CD8-positive, alpha-beta memory T cell (primary cell): ENCODE results near the gene IGF2. TPM values are rescaled to one million over a fixed set of nuclear protein-coding genes. Genes with fewer than 3 reads are reported as not detected.
"Not testable (repeated sequence)": the region's sequence is repeated elsewhere in the genome, so short reads cannot be mapped to it uniquely, and the experiment has no call there.

Source experiments
- CTCF ChIA-PET: fragments of 350-600 bp; sonication (Branson Sonifier 250); formaldehyde crosslinking; loops from one replicate; lab custom pipeline; 2021; ENCODE audit warnings: antibody characterized with exemption; lab: Charles Lee
- POLR2A ChIA-PET: fragments of 350-600 bp; sonication (Branson Sonifier 250); formaldehyde crosslinking; loops from one replicate; lab custom pipeline; 2021; ENCODE audit warnings: antibody characterized with exemption; lab: Charles Lee
- DNase-seq, 5 donors: peaks; one replicate each; pipeline versions ENCODE4 v3.0.0 to v3.0.0-alpha.2; 2020 to 2022; ENCODE audit warnings: mixed read lengths in 1 of 5
- H3K27ac ChIP-seq: one replicate; pipeline ENCODE4 v1.7.0; 2013; ENCODE audit warnings: low read depth, mild to moderate bottlenecking, low read length, moderate library complexity
- H3K27me3 ChIP-seq: 2 replicates; pipeline ENCODE4 v1.7.0; 2013; ENCODE audit warnings: low read length, mild to moderate bottlenecking; ENCODE audit not compliant: insufficient read depth, poor library complexity, severe bottlenecking
- H3K36me3 ChIP-seq: 2 replicates; pipeline ENCODE4 v1.7.0; 2013; ENCODE audit warnings: mild to moderate bottlenecking, low read length, moderate library complexity; ENCODE audit not compliant: insufficient read depth
- H3K4me1 ChIP-seq: 2 replicates; pipeline ENCODE4 v1.7.0; 2013; ENCODE audit warnings: mild to moderate bottlenecking, low read length, moderate library complexity; ENCODE audit not compliant: insufficient read depth
- H3K4me3 ChIP-seq: 2 replicates; pipeline ENCODE4 v1.7.0; 2013; ENCODE audit warnings: mild to moderate bottlenecking, low read length
- H3K9me3 ChIP-seq: 2 replicates; pipeline ENCODE4 v1.7.0; 2013; ENCODE audit warnings: mild to moderate bottlenecking, low read length
- H3K27ac Mint-ChIP-seq, 8 donors: one replicate each; pipeline ENCODE4 v1.8.0; 2020 to 2021; ENCODE audit warnings: mixed read lengths in 8 of 8, mild to moderate bottlenecking in 6 of 8, inconsistent platforms in 3 of 8, moderate library complexity in 3 of 8
- H3K27me3 Mint-ChIP-seq, 2 donors: one replicate each; pipeline ENCODE4 v1.8.0; 2020 to 2021; ENCODE audit warnings: mixed read lengths in 2 of 2, mild to moderate bottlenecking in 1 of 2, moderate library complexity in 1 of 2
- H3K36me3 Mint-ChIP-seq, 3 donors: one replicate each; pipeline ENCODE4 v1.8.0; 2020 to 2021; ENCODE audit warnings: mixed read lengths in 3 of 3, inconsistent platforms in 1 of 3, mild to moderate bottlenecking in 1 of 3
- H3K4me1 Mint-ChIP-seq, 3 donors: one replicate each; pipeline ENCODE4 v1.8.0; 2020 to 2021; ENCODE audit warnings: mixed read lengths in 3 of 3, inconsistent platforms in 1 of 3, mild to moderate bottlenecking in 1 of 3
- H3K4me3 Mint-ChIP-seq, 7 donors: one replicate each; pipeline ENCODE4 v1.8.0; 2020 to 2021; ENCODE audit warnings: mixed read lengths in 7 of 7, mild to moderate bottlenecking in 6 of 7, moderate library complexity in 4 of 7, inconsistent platforms in 2 of 7
- H3K9me3 Mint-ChIP-seq, 5 donors: one replicate each; pipeline ENCODE4 v1.8.0; 2020 to 2022; ENCODE audit warnings: mixed read lengths in 5 of 5, mild to moderate bottlenecking in 3 of 5, moderate library complexity in 2 of 5, inconsistent platforms in 1 of 5
- polyA plus RNA-seq: library from polyadenylated mRNA; unstranded; fragments of 300-500 nt; fragmentation: Illumina TruSeq; gene quantifications from one replicate; pipeline ENCODE4 v1.2.3, GENCODE V29; 2021
- total RNA-seq, 2 experiments: library from RNA; stranded (reverse); gene quantifications; one replicate each; pipeline ENCODE4 v1.2.3, GENCODE V29; 2021

IGF2 gene
- total and polyA plus RNA-seq, 3 experiments from 2014 or later, result 3.3 to 3.5 TPM; not detected in 1

- Histone ChIP-seq H3K4me3 (no peak overlapping the region), H3K4me1 (no peaks in the 10 kb centered on the region), H3K27ac (no peak overlapping the region), H3K27me3 (no peaks in the 10 kb centered on the region), H3K36me3 (no peaks in the 10 kb centered on the region), H3K9me3 (no peaks in the 10 kb centered on the region)
- ChIA-PET POLR2A (no interaction called here), CTCF (no interaction called here)
- Mint-ChIP-seq H3K9me3 (no peaks in the 10 kb centered on the region), H3K27me3 (peaks cover 0 to 7% of the 10 kb centered on the region in 2 donors), H3K36me3 (no peaks in the 10 kb centered on the region), H3K4me3 (no peak overlapping the region), H3K27ac (no peak overlapping the region), H3K4me1 (peaks cover 0 to 1% (median 0%) of the 10 kb centered on the region in 3 donors)
- no peak for DNase-seq
Observed at GRCh38 chr11:2180789-2181370, 41.7 kb upstream of the IGF2 start.

- ChIA-PET CTCF (no interaction called here), POLR2A (no interaction called here)
- Mint-ChIP-seq H3K27me3 (peaks cover 0 to 6% of the 10 kb centered on the region in 2 donors), H3K4me1 (peaks cover 0 to 1% (median 0%) of the 10 kb centered on the region in 3 donors), H3K9me3 (no peaks in the 10 kb centered on the region), H3K4me3 (no peak overlapping the region), H3K27ac (no peak overlapping the region), H3K36me3 (no peaks in the 10 kb centered on the region)
- Histone ChIP-seq H3K27me3 (no peaks in the 10 kb centered on the region), H3K4me3 (no peak overlapping the region), H3K36me3 (no peaks in the 10 kb centered on the region), H3K27ac (no peak overlapping the region), H3K9me3 (no peaks in the 10 kb centered on the region), H3K4me1 (no peaks in the 10 kb centered on the region)
- DNase-seq, result no peak
Observed at GRCh38 chr11:2180347-2180746, 41.2 kb upstream of the IGF2 start.

- H3K36me3 ChIP-seq, result no peaks in the 10 kb centered on the region
- H3K9me3 ChIP-seq, result no peaks in the 10 kb centered on the region
- no peaks in the 10 kb centered on the region for H3K27me3 Mint-ChIP-seq
- H3K27ac Mint-ChIP-seq, result no peak overlapping the region
- no peak overlapping the region for H3K27ac ChIP-seq
- H3K36me3 Mint-ChIP-seq, result no peaks in the 10 kb centered on the region
- H3K4me1 ChIP-seq, result no peaks in the 10 kb centered on the region
- no peak for DNase-seq
- H3K4me3 Mint-ChIP-seq, result no peak overlapping the region
- H3K27me3 ChIP-seq, result no peaks in the 10 kb centered on the region
- CTCF ChIA-PET, result no interaction called here
- H3K4me3 ChIP-seq, result no peak overlapping the region
- H3K9me3 Mint-ChIP-seq, result no peaks in the 10 kb centered on the region
- POLR2A ChIA-PET, result no interaction called here
- peaks cover 0 to 1% (median 0%) of the 10 kb centered on the region in 3 donors for H3K4me1 Mint-ChIP-seq
Observed at GRCh38 chr11:2179516-2179915, 40.3 kb upstream of the IGF2 start.

- Histone ChIP-seq H3K9me3 (no peaks in the 10 kb centered on the region), H3K27ac (no peak overlapping the region), H3K27me3 (no peaks in the 10 kb centered on the region), H3K4me3 (no peak overlapping the region), H3K36me3 (no peaks in the 10 kb centered on the region), H3K4me1 (no peaks in the 10 kb centered on the region)
- ChIA-PET CTCF (no interaction called here), POLR2A (no interaction called here)
- Mint-ChIP-seq H3K27me3 (no peaks in the 10 kb centered on the region), H3K27ac (no peak overlapping the region), H3K4me1 (peaks cover 0 to 1% (median 0%) of the 10 kb centered on the region in 3 donors), H3K4me3 (no peak overlapping the region), H3K9me3 (no peaks in the 10 kb centered on the region), H3K36me3 (no peaks in the 10 kb centered on the region)
- DNase-seq, result no peak
Observed at GRCh38 chr11:2178906-2179494, 39.8 kb upstream of the IGF2 start.

- H3K4me1 ChIP-seq, H3K4me3 ChIP-seq, H3K27ac ChIP-seq, H3K9me3 Mint-ChIP-seq, H3K27me3 Mint-ChIP-seq, CTCF ChIA-PET, H3K36me3 ChIP-seq, DNase-seq, H3K4me1 Mint-ChIP-seq, H3K36me3 Mint-ChIP-seq, H3K9me3 ChIP-seq, H3K27ac Mint-ChIP-seq, H3K27me3 ChIP-seq, H3K4me3 Mint-ChIP-seq, POLR2A ChIA-PET: not testable (repeated sequence)
Observed at GRCh38 chr11:2178055-2178773, 39.0 kb upstream of the IGF2 start.

- Mint-ChIP-seq H3K36me3 (no peaks in the 10 kb centered on the region), H3K4me1 (no peaks in the 10 kb centered on the region), H3K27ac (no peak overlapping the region), H3K27me3 (no peaks in the 10 kb centered on the region), H3K4me3 (no peak overlapping the region), H3K9me3 (no peaks in the 10 kb centered on the region)
- Histone ChIP-seq H3K4me3 (no peak overlapping the region), H3K4me1 (no peaks in the 10 kb centered on the region), H3K27ac (no peak overlapping the region), H3K27me3 (no peaks in the 10 kb centered on the region), H3K36me3 (no peaks in the 10 kb centered on the region), H3K9me3 (no peaks in the 10 kb centered on the region)
- no peak for DNase-seq
- CTCF ChIA-PET, result no interaction called here
- POLR2A ChIA-PET, result no interaction called here
Observed at GRCh38 chr11:2177076-2177475, 37.9 kb upstream of the IGF2 start.

GRCh38 chr11:2176389-2176900 lies 37.3 kb upstream of the IGF2 start:
- Mint-ChIP-seq H3K27me3 (no peaks in the 10 kb centered on the region), H3K36me3 (no peaks in the 10 kb centered on the region), H3K4me1 (no peaks in the 10 kb centered on the region), H3K4me3 (no peak overlapping the region), H3K9me3 (no peaks in the 10 kb centered on the region), H3K27ac (peak overlapping the region in 2 of 8 donors; percentile 19 to 44)
- H3K4me3 ChIP-seq, result no peak overlapping the region
- no peaks in the 10 kb centered on the region for H3K9me3 ChIP-seq
- ChIA-PET CTCF (no interaction called here), POLR2A (no interaction called here)
- H3K4me1 ChIP-seq, result no peaks in the 10 kb centered on the region
- no peaks in the 10 kb centered on the region for H3K36me3 ChIP-seq
- H3K27ac ChIP-seq, result no peak overlapping the region
- H3K27me3 ChIP-seq, result no peaks in the 10 kb centered on the region
- no peak for DNase-seq

- Mint-ChIP-seq H3K4me1 (no peaks in the 10 kb centered on the region), H3K36me3 (no peaks in the 10 kb centered on the region), H3K27ac (no peak overlapping the region), H3K27me3 (no peaks in the 10 kb centered on the region), H3K4me3 (no peak overlapping the region), H3K9me3 (no peaks in the 10 kb centered on the region)
- ChIA-PET POLR2A (no interaction called here), CTCF (no interaction called here)
- Histone ChIP-seq H3K9me3 (no peaks in the 10 kb centered on the region), H3K36me3 (no peaks in the 10 kb centered on the region), H3K4me3 (no peak overlapping the region), H3K27me3 (no peaks in the 10 kb centered on the region), H3K4me1 (no peaks in the 10 kb centered on the region), H3K27ac (no peak overlapping the region)
- no peak for DNase-seq
Observed at GRCh38 chr11:2175659-2176058, 36.5 kb upstream of the IGF2 start.
